ENCODE results near the gene SNRK.

- TF ChIP-seq POLR2A (IDR thresholded peaks at IDR 0.05) = no peak
- no peak for TF ChIP-seq POLR2AphosphoS5 (IDR thresholded peaks at IDR 0.05)
Observed at GRCh38 chr3:43327582-43327979, 41.2 kb downstream of the SNRK start.
